ENCODE results near the gene PCBP4. TPM values are rescaled to one million over a fixed set of nuclear protein-coding genes. Genes with fewer than 3 reads are reported as not detected.

The PCBP4 gene
- total RNA-seq, 1 donor from 2014 or later = 120 TPM

DNA sequence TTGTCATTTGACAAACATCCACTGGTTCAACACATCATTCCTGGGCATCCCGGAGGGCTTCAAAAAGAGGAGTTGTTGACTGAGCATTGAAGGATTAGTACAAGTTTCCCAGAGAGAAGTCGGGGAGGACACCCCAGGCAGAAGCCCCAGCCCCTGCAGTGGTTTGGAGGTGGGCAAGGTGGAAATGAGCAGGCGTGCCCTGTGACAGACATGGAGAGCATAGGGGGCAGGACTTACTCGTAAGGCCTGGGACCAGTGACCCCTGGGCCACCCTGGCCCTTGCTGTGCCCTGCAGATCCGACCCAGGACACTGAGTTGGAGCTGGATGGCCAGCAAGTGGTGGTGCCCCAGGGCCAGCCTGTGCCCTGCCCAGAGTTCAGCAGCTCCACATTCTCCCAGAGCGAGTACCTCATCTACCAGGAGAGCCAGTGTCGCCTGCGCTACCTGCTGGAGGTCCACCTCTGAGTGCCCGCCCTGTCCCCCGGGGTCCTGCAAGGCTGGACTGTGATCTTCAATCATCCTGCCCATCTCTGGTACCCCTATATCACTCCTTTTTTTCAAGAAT, 19.2 kb downstream of the PCBP4 start:
- no peak for DNase-seq (ENCODE audit: low read depth)
- TF ChIP-seq, protein P1, sequence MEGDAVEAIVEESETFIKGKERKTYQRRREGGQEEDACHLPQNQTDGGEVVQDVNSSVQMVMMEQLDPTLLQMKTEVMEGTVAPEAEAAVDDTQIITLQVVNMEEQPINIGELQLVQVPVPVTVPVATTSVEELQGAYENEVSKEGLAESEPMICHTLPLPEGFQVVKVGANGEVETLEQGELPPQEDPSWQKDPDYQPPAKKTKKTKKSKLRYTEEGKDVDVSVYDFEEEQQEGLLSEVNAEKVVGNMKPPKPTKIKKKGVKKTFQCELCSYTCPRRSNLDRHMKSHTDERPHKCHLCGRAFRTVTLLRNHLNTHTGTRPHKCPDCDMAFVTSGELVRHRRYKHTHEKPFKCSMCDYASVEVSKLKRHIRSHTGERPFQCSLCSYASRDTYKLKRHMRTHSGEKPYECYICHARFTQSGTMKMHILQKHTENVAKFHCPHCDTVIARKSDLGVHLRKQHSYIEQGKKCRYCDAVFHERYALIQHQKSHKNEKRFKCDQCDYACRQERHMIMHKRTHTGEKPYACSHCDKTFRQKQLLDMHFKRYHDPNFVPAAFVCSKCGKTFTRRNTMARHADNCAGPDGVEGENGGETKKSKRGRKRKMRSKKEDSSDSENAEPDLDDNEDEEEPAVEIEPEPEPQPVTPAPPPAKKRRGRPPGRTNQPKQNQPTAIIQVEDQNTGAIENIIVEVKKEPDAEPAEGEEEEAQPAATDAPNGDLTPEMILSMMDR (conservative IDR thresholded peaks at IDR 0.05; ENCODE audit: low read depth, low read length) = no peak
- no peak overlapping the region for H3K4me3 ChIP-seq (ENCODE audit: low read depth, low read length)

DNA sequence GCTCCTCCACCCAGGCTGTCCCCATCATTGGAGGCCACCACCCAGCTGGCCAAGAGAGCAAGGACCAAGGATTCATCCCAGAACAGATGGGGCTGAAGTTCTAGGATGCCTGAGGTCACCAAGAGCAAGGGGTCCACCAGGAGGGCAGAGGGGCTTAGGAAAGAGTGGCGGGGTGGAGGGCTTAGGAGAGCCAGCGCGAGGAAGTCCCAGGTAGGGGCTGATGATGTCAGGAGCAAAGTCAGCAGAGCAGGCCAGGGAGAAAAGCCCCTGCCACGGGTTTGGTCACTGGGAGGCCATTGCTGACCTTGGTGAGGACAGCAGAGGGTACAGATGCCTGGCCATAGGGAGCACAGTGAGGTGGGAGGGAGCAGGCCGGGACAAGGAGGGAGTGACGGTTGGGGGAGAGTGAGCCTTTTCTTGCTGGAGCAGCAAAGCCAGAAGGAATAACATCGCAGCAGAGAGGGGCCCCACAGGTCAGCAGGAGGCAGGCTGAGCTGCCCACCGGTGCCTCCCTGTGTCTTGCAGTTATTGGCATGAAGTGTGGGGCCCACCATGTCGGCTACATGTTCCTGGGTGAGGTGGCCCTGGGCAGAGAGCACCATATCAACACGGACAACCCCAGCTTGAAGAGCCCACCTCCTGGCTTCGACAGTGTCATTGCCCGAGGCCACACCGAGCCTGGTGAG, 19.9 kb downstream of the PCBP4 start:
- no peak overlapping the region for H3K4me3 ChIP-seq (ENCODE audit: low read depth, low read length)
- TF ChIP-seq, protein P1 (conservative IDR thresholded peaks at IDR 0.05; ENCODE audit: low read depth, low read length) = no peak
- DNase-seq (ENCODE audit: low read depth) = no peak

DNA sequence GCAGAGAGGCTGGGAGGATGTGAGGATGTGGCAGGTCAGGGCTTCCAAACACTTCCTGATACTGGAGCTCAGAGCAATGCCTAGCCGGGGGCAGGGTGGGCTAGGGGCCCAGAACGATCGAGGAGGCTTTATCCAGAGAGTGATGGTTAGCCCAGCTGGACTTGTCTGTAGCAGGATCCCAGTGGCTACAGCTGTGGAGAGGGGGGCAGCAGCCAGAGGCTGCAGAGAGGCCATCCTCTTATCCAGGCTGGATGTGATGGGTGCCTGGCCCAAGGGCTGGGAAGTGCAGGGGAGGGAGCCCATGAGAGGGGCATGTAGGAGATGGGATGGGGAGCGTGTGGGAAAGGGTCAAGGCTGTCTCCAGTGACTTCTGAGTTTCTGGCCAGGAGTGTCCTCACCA, 20.5 kb downstream of the PCBP4 start:
- DNase-seq (ENCODE audit: low read depth) = no peak
- TF ChIP-seq, protein P1 (conservative IDR thresholded peaks at IDR 0.05; ENCODE audit: low read depth, low read length) = no peak
- no peak overlapping the region for H3K4me3 ChIP-seq (ENCODE audit: low read depth, low read length)

DNA sequence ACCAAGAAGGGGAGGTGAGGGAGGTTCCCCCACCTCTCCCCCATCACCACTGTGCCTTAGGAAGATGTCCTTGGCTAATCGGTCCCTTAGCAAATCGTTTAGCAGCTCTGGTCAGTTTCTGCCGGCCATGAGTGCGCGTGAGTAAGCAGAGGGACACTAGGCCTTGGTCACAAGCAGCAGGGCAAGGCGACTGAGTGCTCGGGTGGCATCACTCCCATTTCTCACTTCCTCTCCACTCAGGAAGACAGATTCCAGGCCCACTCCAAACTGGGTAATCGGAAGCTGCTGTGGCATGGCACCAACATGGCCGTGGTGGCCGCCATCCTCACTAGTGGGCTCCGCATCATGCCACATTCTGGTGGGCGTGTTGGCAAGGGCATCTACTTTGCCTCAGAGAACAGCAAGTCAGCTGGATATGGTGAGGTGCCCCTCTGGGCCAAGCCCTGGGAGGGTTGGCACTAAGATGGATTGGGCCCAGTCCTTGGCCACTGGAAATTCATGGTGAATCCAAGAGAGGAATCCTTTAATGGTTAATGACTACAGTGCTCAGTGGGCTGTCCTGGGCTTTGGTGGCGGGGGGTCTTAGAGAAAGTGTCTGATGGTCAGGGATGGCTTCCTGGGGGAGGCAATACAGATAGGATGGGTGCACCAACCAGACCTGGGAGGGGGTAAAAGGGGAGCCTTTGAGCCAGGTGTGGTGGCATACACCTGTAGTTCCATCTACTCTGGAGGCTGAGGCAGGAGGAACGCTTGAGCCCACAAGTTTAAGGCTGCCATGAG, 21.1 kb downstream of the PCBP4 start:
- no peak overlapping the region for H3K4me3 ChIP-seq (ENCODE audit: low read depth, low read length)
- TF ChIP-seq, protein P1 (conservative IDR thresholded peaks at IDR 0.05; ENCODE audit: low read depth, low read length) = no peak
- DNase-seq (ENCODE audit: low read depth) = no peak

DNA sequence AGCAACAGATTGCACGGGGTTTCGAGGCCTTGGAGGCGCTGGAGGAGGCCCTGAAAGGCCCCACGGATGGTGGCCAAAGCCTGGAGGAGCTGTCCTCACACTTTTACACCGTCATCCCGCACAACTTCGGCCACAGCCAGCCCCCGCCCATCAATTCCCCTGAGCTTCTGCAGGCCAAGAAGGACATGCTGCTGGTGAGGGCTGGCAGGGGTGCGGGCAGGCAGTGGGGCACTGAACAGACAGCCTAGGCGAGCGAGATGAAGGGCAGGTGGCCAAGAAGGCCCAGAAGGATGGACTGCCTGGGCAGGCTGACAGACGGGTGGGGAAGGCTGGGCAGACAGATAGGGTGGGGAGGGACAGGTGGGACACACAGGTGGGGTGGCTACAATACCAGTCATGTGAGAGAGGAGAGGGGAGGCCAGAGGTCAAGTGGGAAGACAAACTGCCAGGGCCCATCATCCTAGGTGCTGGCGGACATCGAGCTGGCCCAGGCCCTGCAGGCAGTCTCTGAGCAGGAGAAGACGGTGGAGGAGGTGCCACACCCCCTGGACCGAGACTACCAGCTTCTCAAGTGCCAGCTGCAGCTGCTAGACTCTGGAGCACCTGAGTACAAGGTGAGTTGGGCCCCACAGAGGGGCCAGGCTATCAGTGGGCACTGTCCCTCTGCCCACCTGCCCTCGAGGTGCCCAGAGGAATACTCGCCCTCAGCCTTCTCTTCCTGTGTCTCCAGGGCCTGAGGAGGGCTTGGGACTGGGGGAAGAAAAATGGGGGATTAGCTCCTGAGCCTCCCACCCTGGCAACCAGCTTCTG, 22.0 kb downstream of the PCBP4 start:
- DNase-seq (ENCODE audit: low read depth) = no peak
- no peak overlapping the region for H3K4me3 ChIP-seq (ENCODE audit: low read depth, low read length)
- TF ChIP-seq, protein P1 (conservative IDR thresholded peaks at IDR 0.05; ENCODE audit: low read depth, low read length) = no peak

DNA sequence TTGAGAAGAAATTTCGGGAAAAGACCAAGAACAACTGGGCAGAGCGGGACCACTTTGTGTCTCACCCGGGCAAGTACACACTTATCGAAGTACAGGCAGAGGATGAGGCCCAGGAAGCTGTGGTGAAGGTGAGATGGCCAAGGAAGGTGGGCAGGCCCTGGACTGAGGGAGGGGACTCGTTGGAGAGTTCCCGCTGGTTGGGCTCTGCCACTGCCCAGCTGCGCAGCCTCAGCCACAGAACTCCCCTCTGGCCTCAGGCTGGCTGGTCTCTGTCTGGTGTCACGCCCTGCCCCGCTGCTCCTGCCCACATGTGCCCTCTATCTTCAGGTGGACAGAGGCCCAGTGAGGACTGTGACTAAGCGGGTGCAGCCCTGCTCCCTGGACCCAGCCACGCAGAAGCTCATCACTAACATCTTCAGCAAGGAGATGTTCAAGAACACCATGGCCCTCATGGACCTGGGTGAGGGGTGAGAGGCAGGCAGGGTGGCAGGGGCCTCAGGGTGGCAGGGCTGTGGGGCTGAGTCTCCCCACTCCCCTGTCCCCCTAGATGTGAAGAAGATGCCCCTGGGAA, 22.7 kb downstream of the PCBP4 start:
- DNase-seq (ENCODE audit: low read depth) = no peak
- TF ChIP-seq, protein P1 (conservative IDR thresholded peaks at IDR 0.05; ENCODE audit: low read depth, low read length) = no peak
- no peak overlapping the region for H3K4me3 ChIP-seq (ENCODE audit: low read depth, low read length)

Data from epithelial cell of proximal tubule (primary cell).